Sciatic nerve (tissue), 2 donors: ENCODE data around the gene PTPN13. TPM values are rescaled to one million over a fixed set of nuclear protein-coding genes. Genes with fewer than 3 reads are reported as not detected.
"Not testable (repeated sequence)": the region's sequence is repeated elsewhere in the genome, so short reads cannot be mapped to it uniquely, and the experiment has no call there.

ENCODE experiments used
- ATAC-seq: fragments of 200-7000 bp; cut with Tn5 transposase; one replicate; pipeline ENCODE4 v1.9.1; 2020; ENCODE audit warnings: mild to moderate bottlenecking, moderate library complexity
- DNase-seq: peaks from one replicate; pipeline ENCODE4 v3.0.0-alpha.2; 2020; ENCODE audit warnings: low spot score
- intact Hi-C: fragments of 100-400 bp; cut with DNase I; formaldehyde crosslinking; loops from one replicate; pipeline ENCODE4 v1.14.2; 2022
- total RNA-seq: library from RNA; stranded (reverse); fragmentation: NEBNext Ultra II Directional; extraction: Animal tissue kit (Norgen Biotek cat#: 25700); gene quantifications from one replicate; pipeline ENCODE4 v1.2.1, GENCODE V29; 2021
- donor health status: DM: no; HTN: no; CAD: no.
- donor health status: DM: no; HTN: no; CAD: no.

Gene PTPN13
- total RNA-seq, 1 donor from 2014 or later: 90.1 TPM

DNA sequence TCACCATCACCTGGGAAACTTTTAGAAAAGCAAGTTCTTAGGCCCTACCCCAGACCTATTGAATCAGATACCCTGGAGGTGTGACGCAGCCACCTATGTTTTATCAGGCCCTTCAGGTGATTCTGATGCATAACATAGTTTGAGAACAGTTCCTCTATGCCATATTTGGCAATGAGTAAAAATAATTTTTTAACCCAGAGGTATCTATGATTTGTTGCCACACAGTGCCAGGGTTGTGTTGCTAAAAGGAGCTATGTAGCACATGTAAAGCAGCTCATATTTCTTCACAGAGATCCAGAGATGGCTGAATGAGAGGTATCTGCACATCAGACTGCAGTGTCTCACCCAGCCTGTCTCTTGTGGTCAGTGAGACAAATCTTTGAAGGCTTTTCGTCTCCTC lies 85.3 kb downstream of the PTPN13 start:
- intact Hi-C loops: no loop called here
- no peak for ATAC-seq
- no peak for DNase-seq

DNA sequence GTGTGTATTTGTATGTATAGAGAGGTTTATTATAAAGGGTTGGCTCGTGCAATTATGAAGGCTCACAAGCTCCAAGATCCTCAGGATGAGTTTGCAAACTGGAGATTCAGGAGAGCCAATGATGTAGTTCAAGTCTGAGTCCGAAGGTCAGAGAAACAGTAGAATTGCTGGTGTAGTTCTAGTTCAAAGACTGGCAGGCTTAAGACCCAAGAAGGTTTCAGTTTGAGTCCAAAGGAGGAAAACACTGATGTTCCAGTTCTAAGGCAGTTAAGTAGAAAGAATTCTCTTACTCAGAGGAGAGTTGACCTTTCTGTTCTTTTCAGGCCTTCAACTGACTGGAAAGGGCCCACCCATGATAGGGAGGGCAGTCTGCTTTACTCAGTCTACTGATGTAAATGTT lies 89.1 kb downstream of the PTPN13 start:
- ATAC-seq (no peak), DNase-seq (no peak)
- intact Hi-C loops: no loop called here

DNA sequence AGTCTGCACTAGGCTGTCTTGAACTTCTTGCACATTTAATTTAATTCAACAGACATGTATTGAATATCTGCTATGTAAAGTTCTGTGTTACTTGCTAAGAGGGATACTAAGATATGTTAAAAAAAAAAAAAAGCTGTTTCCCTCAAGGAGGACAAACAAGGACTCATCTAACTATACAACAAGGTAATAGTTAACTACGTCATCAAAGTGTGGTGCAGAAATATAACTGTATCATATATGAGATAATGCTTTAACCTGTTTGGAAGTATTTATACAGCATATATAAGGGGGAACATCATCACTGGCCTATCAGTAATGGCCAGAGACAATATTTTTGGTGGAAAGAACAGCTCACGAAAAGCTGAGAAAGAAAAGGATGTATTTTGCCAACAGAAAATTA lies 89.9 kb downstream of the PTPN13 start:
- no peak for DNase-seq
- intact Hi-C loops: no loop called here
- no peak for ATAC-seq

GRCh38 chr4:86685401-86685800 lies 91.3 kb downstream of the PTPN13 start:
- DNase-seq: no peak
- intact Hi-C loops: no loop called here
- ATAC-seq: no peak

DNA sequence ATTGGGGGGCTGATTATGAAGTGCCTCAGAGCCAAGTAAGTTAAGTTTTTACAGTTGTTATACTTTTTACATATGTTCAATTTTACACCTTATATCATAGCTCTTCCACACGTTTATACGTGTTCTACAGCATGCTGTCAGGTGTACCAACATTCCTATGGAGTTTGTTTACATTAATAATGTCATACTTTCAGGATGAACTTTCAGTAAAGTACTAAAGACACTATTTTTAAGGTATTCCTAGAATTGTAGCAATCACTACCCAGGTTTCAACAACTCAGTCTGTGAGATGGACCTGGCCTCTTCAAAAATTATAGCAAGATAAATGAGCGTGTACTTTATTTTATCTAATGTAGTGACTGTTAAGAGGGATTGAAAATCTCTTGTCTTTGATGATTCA lies 92.6 kb downstream of the PTPN13 start:
- intact Hi-C loops: no loop called here
- no peak for ATAC-seq
- DNase-seq: no peak

GRCh38 chr4:86688026-86688425 lies 93.9 kb downstream of the PTPN13 start:
- DNase-seq (no peak), ATAC-seq (no peak)
- intact Hi-C loops: no loop called here

DNA sequence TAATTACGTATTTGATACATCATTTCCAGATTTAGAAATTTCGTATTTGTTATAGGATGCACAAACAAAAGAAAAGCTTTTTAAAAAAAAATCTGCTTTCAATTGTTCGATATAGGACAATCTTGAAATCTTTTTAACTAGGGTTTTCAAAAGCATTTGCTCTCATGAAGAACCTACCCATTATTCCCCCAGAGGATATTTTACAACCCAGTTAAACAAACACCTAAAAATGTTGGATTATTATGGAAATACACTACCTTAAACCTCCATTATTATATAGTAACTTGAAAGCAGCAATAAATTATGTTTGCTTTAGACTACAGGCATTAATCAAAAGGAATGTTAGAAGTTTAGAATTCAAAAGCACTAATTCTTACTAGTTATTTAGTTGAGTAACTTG lies 110.5 kb downstream of the PTPN13 start:
- intact Hi-C loops: no loop called here
- ATAC-seq: no peak

DNA sequence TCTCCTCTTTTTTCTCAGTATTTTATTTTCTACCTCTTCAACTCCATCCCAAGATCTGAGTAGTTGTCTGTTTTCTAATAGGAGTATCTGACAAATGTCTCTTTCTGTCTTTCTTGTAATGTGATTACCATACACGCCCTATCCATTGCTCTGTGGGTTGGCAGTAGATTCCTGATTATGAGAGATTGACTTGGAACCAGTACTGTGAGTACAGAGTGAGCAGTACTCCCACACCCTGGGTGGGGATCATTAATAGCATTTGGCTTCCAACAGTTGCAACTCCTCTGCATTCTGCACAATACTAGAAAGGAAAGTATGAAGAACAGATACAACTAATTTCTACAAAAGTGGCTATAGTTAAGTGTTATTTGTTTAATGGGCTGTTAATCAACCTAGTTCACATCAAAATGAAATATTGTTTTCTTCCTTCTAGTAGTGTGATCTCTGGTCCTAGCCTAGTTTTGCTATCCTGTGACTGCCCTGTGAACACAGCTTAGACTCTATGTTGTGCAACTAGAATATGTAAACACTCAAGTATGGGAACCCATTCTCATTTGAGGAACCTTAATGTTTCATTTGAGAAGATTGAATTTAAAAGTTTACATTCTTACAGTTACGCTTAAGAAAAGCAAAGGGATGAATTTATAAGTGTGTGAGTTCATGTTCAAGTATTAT lies 112.9 kb downstream of the PTPN13 start:
- ATAC-seq: peak; percentile 94
- intact Hi-C loops: no loop called here

More for the DNA sequence above, 110.5 kb downstream of the PTPN13 start:
- no peak for DNase-seq

GRCh38 chr4:86717651-86718050 lies 123.5 kb downstream of the PTPN13 start:
- DNase-seq (no peak), ATAC-seq (no peak)
- intact Hi-C loops: no loop called here

More for the DNA sequence above, 112.9 kb downstream of the PTPN13 start:
- DNase-seq: no peak

DNA sequence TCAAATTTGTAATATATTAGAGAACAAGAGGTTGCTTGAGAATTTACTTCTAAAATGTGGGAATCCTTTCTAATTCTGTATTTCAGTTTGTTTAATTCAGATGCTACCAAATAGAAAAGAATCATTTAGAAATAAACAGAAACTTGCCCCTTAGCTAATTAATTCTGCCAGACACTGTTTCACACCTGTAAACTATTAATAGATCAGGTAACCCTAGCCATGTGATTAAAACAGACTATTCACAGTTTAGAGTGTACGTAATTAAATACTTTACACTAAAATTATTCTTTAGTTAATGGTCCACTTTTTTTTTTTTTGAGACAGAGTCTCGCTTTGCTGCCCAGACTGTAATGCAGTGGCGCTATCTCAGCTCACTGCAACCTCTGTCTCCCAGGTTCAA lies 124.0 kb downstream of the PTPN13 start:
- ATAC-seq (no peak), DNase-seq (no peak)
- intact Hi-C loops: no loop called here

DNA sequence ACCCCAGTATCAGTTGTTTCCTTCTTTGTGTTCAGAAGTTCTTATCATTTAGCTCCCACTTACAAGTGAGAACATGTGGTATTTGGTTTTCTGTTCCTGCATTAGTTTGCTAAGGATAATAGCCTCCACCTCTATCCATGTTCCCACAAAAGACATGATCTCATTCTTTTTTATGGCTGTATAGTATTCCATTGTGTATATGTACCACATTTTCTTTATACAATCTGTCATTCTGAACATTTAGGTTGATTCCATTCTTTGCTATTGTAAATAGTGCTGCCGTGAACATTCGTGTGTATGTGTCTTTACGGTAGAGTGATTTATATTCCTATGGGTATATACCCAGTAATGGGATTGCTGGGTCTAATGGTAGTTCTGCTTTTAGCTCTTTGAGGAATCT lies 125.0 kb downstream of the PTPN13 start:
- ATAC-seq, intact Hi-C loops, DNase-seq: not testable (repeated sequence)

GRCh38 chr4:86720508-86721068 lies 126.5 kb downstream of the PTPN13 start:
- ATAC-seq: peak; percentile 53
- intact Hi-C loops: no loop called here
- no peak for DNase-seq

- intact Hi-C loops: no loop called here
- ATAC-seq (no peak), DNase-seq (no peak)
Observed at GRCh38 chr4:86721412-86721811, 127.3 kb downstream of the PTPN13 start.

DNA sequence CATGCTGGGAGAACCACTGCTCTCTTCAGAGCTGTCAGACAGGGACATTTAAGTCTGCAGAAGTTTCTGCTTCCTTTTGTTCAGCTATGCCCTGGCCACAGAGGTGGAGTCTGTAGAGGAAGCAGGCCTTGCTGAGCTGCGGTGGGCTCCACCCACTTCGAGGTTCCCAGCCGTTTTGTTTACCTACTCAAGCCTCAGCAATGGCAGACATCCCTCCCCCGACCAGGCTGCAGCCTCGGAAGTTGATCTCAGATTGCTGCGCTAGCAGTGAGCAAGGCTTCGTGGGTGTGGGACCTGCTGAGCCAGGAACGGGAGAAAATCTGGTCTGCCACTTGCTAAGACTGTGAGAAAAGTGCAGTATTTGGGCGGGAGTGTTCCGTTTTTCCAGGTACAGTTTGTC lies 136.2 kb downstream of the PTPN13 start:
- ATAC-seq: no peak
- intact Hi-C loops: no loop called here
- no peak for DNase-seq

- DNase-seq (no peak), ATAC-seq (no peak)
- intact Hi-C loops: no loop called here
Observed at GRCh38 chr4:86737244-86737643, 143.1 kb downstream of the PTPN13 start.

DNA sequence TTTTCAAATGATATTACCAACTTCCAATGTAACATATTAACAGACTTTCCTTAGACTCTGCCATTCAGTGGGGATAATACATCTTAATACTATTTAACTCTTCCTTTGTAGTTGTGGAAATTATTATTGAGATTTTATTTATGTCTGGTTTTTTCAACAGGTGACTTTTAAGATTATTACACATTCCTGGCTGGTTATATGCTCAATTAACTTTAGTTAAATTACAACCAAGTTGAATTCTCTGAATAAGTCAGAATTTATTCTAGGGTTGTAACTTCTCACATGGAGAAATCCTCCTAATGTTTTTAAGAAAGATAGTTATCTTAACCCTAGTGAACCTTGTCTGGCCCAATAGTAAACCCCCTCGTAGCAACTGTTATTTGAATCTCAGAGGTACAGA lies 147.7 kb downstream of the PTPN13 start:
- intact Hi-C loops: no loop called here
- no peak for DNase-seq
- ATAC-seq: no peak

- intact Hi-C loops: no loop called here
- DNase-seq: no peak
- no peak for ATAC-seq
Observed at GRCh38 chr4:86744570-86744969, 150.5 kb downstream of the PTPN13 start.

- DNase-seq: no peak
- ATAC-seq: no peak
- intact Hi-C loops: no loop called here
Observed at GRCh38 chr4:86749121-86749520, 155.0 kb downstream of the PTPN13 start.

- DNase-seq: no peak
- ATAC-seq: no peak
- intact Hi-C loops: no loop called here
Observed at GRCh38 chr4:86755388-86755787, 161.3 kb downstream of the PTPN13 start.

- no peak for ATAC-seq
- no peak for DNase-seq
- intact Hi-C loops: no loop called here
Observed at GRCh38 chr4:86757468-86757867, 163.4 kb downstream of the PTPN13 start.

DNA sequence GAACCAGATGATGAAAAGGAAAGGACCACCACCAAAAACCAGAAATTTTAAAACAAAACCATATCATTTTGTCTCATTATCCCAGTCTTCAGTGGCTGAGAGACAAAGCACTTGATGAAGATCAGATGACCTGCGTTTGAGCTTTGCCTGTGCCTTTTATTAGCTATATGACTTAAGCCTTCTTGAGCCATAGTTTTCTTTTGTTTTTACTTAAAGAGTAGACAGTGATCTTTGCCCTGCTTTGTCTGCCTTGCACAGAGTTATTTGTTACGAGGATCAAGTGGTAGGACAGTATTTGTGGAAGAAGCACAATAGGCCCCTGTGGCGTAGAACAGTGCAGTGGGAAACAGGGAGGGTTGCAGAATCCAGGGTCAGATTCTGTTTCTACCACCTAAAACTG lies 165.2 kb downstream of the PTPN13 start:
- intact Hi-C loops: no loop called here
- no peak for DNase-seq
- ATAC-seq: no peak
